ENCODE measurements around the gene TAAR2.
"Not testable (repeated sequence)": the region's sequence is repeated elsewhere in the genome, so short reads cannot be mapped to it uniquely, and the experiment has no call there.

Gene TAAR2

DNA sequence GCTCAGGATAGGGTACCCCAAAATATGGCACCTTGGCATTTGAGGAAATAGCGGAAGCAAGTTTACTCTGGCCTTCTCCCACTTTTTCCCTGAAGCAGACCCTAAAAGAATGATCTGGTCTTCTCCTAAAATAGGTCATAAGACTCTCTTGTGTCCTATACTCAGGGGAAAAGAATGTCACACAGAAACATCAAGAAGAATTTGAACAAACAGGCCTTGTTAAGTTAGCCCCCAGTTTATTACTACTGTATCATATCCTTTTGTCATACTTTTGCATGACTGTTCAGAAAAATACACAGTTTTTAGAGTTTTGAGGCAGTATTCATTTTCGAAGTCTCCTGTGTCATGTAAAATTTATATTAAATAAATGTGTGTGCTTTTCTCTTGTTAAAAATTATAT lies 12.5 kb downstream of the TAAR2 start:
- peaks cover 4% of the 10 kb centered on the region for H3K27me3 ChIP-seq (ENCODE audit: control insufficient read depth, insufficient read depth, low read length)
- no peaks in the 10 kb centered on the region for H3K4me1 ChIP-seq (ENCODE audit: control insufficient read depth, insufficient read depth, low read length)
- H3K36me3 ChIP-seq (ENCODE audit: insufficient read depth, low read length): no peaks in the 10 kb centered on the region
- H3K4me2 ChIP-seq (ENCODE audit: low read length): no peak overlapping the region
- no peaks in the 10 kb centered on the region for H3K9me3 ChIP-seq (replicated peaks; ENCODE audit: low read length)
- no peak overlapping the region for H3K9ac ChIP-seq (ENCODE audit: low read depth, low read length)
- H3K4me3 ChIP-seq (ENCODE audit: low read length): no peak overlapping the region

- no peak overlapping the region for H3K4me2 ChIP-seq (ENCODE audit: low read length)
- no peaks in the 10 kb centered on the region for H3K36me3 ChIP-seq (ENCODE audit: insufficient read depth, low read length)
- H3K4me1 ChIP-seq (ENCODE audit: control insufficient read depth, insufficient read depth, low read length): no peaks in the 10 kb centered on the region
- no peaks in the 10 kb centered on the region for H3K27me3 ChIP-seq (ENCODE audit: control insufficient read depth, insufficient read depth, low read length)
- H3K9me3 ChIP-seq (replicated peaks; ENCODE audit: low read length): no peaks in the 10 kb centered on the region
- H3K4me3 ChIP-seq (ENCODE audit: low read length): no peak overlapping the region
- H3K9ac ChIP-seq (ENCODE audit: low read depth, low read length): no peak overlapping the region
These were observed 16.4 kb downstream of the TAAR2 start for GRCh38 chr6:132607544-132608233.

DNA sequence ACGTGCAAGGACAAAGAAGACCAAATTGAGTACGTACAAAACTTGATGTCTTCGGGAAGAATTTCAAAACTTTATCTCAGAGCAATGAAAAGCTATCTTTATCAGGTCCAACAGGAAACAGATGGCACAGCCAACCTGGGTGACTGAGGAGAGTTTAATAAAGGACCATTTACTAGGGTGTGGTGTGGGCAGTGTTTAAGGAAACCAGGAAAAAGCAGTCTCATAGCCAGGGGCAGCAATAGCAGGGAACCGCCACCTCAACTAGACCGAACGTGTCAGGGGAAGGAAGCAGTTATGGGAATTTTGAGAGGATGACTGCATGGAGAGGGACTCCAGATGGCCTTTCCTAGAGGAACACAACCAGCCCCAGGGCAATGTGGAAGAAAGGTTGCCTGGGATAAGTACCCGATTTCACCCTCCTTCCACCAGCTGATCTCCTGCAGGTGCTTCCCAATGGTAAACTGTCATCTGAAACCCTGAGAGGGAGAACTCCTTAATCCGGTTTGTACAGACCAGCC lies 19.4 kb downstream of the TAAR2 start:
- Histone ChIP-seq H3K4me1 (ENCODE audit: control insufficient read depth, insufficient read depth, low read length) (no peaks in the 10 kb centered on the region), H3K36me3 (ENCODE audit: insufficient read depth, low read length) (no peaks in the 10 kb centered on the region), H3K9me3 (replicated peaks; ENCODE audit: low read length) (no peaks in the 10 kb centered on the region), H3K27me3 (ENCODE audit: control insufficient read depth, insufficient read depth, low read length) (peaks cover 9% of the 10 kb centered on the region), H3K4me2 (ENCODE audit: low read length) (no peak overlapping the region), H3K4me3 (ENCODE audit: low read length) (no peak overlapping the region), H3K9ac (ENCODE audit: low read depth, low read length) (no peak overlapping the region)

DNA sequence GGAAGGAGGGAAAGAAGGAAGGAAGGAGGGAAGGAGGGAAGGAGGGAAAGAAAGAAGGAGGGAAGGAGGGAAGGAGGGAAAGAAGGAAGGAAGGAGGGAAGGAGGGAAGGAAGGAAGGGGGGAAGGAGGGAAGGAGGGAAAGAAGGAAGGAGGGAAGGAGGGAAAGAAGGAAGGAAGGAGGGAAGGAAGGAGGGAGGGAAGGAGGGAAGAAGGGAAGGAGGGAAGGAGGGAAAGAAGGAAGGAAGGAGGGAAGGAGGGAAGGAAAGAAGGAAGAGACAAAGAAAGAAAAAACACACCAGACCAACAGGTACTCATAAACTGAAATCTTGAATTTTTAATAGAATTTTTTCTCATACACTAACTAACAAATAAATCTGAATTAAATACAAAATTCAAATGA lies 23.2 kb downstream of the TAAR2 start:
- not testable (repeated sequence) for H3K9me3 ChIP-seq (replicated peaks; ENCODE audit: low read length); H3K4me2 ChIP-seq (ENCODE audit: low read length); H3K9ac ChIP-seq (ENCODE audit: low read depth, low read length); H3K36me3 ChIP-seq (ENCODE audit: insufficient read depth, low read length); H3K4me1 ChIP-seq (ENCODE audit: control insufficient read depth, insufficient read depth, low read length); H3K4me3 ChIP-seq (ENCODE audit: low read length)
- H3K27me3 ChIP-seq (ENCODE audit: control insufficient read depth, insufficient read depth, low read length): peaks cover 25% of the 10 kb centered on the region

DNA sequence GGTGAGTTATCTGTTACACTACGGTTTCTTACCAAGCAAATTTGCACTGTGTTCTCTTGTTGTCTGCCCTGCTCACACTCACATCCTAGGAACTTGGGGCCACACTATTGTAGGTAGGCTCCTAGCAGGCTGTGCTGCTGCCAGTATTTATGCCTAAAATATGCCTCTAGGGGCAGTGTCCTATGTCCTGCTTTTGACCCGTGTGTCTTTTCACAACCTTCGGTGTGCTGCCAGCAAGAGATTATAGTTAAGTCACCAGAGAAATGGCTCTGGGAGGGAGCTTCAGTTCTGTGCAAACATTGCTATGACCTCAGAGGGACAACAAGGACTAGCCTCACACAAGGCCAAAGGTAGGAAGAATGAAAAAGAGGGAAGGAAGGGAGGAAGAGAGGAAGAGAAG lies 25.6 kb downstream of the TAAR2 start:
- Histone ChIP-seq H3K9ac (ENCODE audit: low read depth, low read length) (no peak overlapping the region), H3K27me3 (ENCODE audit: control insufficient read depth, insufficient read depth, low read length) (peaks cover 28% of the 10 kb centered on the region), H3K4me2 (ENCODE audit: low read length) (no peak overlapping the region), H3K4me1 (ENCODE audit: control insufficient read depth, insufficient read depth, low read length) (no peaks in the 10 kb centered on the region), H3K9me3 (replicated peaks; ENCODE audit: low read length) (no peaks in the 10 kb centered on the region), H3K4me3 (ENCODE audit: low read length) (no peak overlapping the region), H3K36me3 (ENCODE audit: insufficient read depth, low read length) (no peaks in the 10 kb centered on the region)

DNA sequence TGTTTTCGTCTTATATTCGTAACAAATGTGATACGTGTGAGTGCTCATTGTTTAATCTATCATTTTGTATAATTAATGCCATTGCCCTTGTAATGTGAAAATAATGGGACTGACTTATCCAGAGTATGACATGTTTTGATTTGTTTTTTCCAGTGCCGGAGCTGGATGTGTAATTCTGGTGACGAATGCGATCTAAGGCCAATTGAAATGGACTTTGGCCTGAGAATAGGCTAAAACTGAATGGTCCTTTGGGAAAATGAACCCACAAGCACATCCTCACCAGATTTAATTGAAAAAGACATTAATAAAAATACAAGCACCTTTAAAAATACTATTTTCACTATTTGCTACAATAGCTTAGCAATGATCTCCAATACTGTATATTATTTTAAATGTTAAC lies 27.9 kb downstream of the TAAR2 start:
- Histone ChIP-seq H3K4me1 (ENCODE audit: control insufficient read depth, insufficient read depth, low read length) (no peaks in the 10 kb centered on the region), H3K9ac (ENCODE audit: low read depth, low read length) (no peak overlapping the region), H3K36me3 (ENCODE audit: insufficient read depth, low read length) (no peaks in the 10 kb centered on the region), H3K9me3 (replicated peaks; ENCODE audit: low read length) (no peaks in the 10 kb centered on the region), H3K27me3 (ENCODE audit: control insufficient read depth, insufficient read depth, low read length) (peaks cover 40% of the 10 kb centered on the region), H3K4me3 (ENCODE audit: low read length) (no peak overlapping the region), H3K4me2 (ENCODE audit: low read length) (no peak overlapping the region)

DNA sequence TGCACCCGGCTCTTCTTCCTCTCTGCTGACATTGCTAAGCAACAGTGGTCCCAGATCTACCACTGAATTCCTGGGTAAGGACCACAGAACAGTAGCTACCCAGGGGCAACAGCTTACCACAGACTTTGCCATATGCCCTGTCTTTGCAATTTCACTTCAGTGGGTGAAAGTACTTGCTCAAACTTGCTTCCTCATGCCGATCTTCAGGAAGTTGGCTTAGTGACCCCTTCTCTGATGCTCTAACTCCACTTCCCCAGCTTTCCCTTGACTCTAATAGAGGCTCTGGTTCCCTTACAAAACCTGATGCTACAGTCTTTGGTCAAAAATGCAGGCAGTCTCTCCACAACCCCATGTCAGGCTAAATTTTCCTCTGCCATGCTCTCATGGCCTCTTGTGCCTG lies 31.2 kb downstream of the TAAR2 start:
- no peak overlapping the region for H3K4me3 ChIP-seq (ENCODE audit: low read length)
- H3K4me2 ChIP-seq (ENCODE audit: low read length): no peak overlapping the region
- H3K36me3 ChIP-seq (ENCODE audit: insufficient read depth, low read length): no peaks in the 10 kb centered on the region
- H3K4me1 ChIP-seq (ENCODE audit: control insufficient read depth, insufficient read depth, low read length): no peaks in the 10 kb centered on the region
- no peaks in the 10 kb centered on the region for H3K9me3 ChIP-seq (replicated peaks; ENCODE audit: low read length)
- no peak overlapping the region for H3K9ac ChIP-seq (ENCODE audit: low read depth, low read length)
- peaks cover 29% of the 10 kb centered on the region for H3K27me3 ChIP-seq (ENCODE audit: control insufficient read depth, insufficient read depth, low read length)

DNA sequence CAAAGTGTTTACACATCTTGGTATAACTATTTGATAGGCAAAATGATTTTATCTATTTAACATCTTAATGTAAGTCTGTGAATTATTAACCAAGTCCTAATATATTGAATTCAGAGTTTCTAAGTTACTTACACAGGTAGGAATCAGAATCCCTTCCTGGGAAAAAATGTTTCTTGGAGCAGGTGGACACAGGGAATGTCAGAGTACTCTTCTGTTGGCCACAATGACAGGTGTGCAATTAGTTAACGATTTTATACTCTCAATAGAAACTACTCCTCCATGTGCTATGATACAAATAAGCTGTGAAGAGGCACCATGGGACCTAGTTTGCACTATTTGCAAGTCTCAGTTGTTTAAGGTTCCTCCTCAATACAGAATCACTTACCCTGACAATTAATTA lies 33.7 kb downstream of the TAAR2 start:
- no peak overlapping the region for H3K4me2 ChIP-seq (ENCODE audit: low read length)
- H3K36me3 ChIP-seq (ENCODE audit: insufficient read depth, low read length): no peaks in the 10 kb centered on the region
- peaks cover 20% of the 10 kb centered on the region for H3K27me3 ChIP-seq (ENCODE audit: control insufficient read depth, insufficient read depth, low read length)
- H3K9me3 ChIP-seq (replicated peaks; ENCODE audit: low read length): no peaks in the 10 kb centered on the region
- H3K4me3 ChIP-seq (ENCODE audit: low read length): no peak overlapping the region
- no peak overlapping the region for H3K9ac ChIP-seq (ENCODE audit: low read depth, low read length)
- no peaks in the 10 kb centered on the region for H3K4me1 ChIP-seq (ENCODE audit: control insufficient read depth, insufficient read depth, low read length)

- H3K4me3 ChIP-seq (ENCODE audit: low read length): no peak within 1 kb of the TSS
These were observed 34.6 kb downstream of the TAAR2 start, which contains the start of gene TAAR5 for GRCh38 chr6:132589454-132589853. TAAR5 (minus strand) TSS chr6:132589741; CDS start chr6:132589686, 55 bp downstream.

GRCh38 chr6:132587424-132587823 lies 36.7 kb downstream of the TAAR2 start:
- H3K27me3 ChIP-seq (ENCODE audit: control insufficient read depth, insufficient read depth, low read length): peaks cover 34% of the 10 kb centered on the region
- no peaks in the 10 kb centered on the region for H3K36me3 ChIP-seq (ENCODE audit: insufficient read depth, low read length)
- no peak overlapping the region for H3K4me3 ChIP-seq (ENCODE audit: low read length)
- no peaks in the 10 kb centered on the region for H3K4me1 ChIP-seq (ENCODE audit: control insufficient read depth, insufficient read depth, low read length)
- H3K4me2 ChIP-seq (ENCODE audit: low read length): no peak overlapping the region
- no peak overlapping the region for H3K9ac ChIP-seq (ENCODE audit: low read depth, low read length)
- no peaks in the 10 kb centered on the region for H3K9me3 ChIP-seq (replicated peaks; ENCODE audit: low read length)

More at GRCh38 chr6:132589454-132589853, 34.6 kb downstream of the TAAR2 start, which contains the start of gene TAAR5:
- Histone ChIP-seq H3K4me2 (ENCODE audit: low read length) (no peak within 1 kb of the TSS), H3K27me3 (ENCODE audit: control insufficient read depth, insufficient read depth, low read length) (peaks cover 20% of the 10 kb centered on the region), H3K9me3 (replicated peaks; ENCODE audit: low read length) (no peaks in the 10 kb centered on the region), H3K4me1 (ENCODE audit: control insufficient read depth, insufficient read depth, low read length) (no peaks in the 10 kb centered on the region), H3K36me3 (ENCODE audit: insufficient read depth, low read length) (no peaks in the 10 kb centered on the region), H3K9ac (ENCODE audit: low read depth, low read length) (no peak within 1 kb of the TSS)

- Histone ChIP-seq H3K36me3 (ENCODE audit: insufficient read depth, low read length) (no peaks in the 10 kb centered on the region), H3K4me2 (ENCODE audit: low read length) (no peak overlapping the region), H3K9me3 (replicated peaks; ENCODE audit: low read length) (no peaks in the 10 kb centered on the region), H3K4me1 (ENCODE audit: control insufficient read depth, insufficient read depth, low read length) (no peaks in the 10 kb centered on the region), H3K9ac (ENCODE audit: low read depth, low read length) (no peak overlapping the region), H3K4me3 (ENCODE audit: low read length) (no peak overlapping the region), H3K27me3 (ENCODE audit: control insufficient read depth, insufficient read depth, low read length) (peaks cover 35% of the 10 kb centered on the region)
These were observed 39.4 kb downstream of the TAAR2 start for GRCh38 chr6:132584698-132585097.

- Histone ChIP-seq H3K9me3 (replicated peaks; ENCODE audit: low read length) (no peaks in the 10 kb centered on the region), H3K4me1 (ENCODE audit: control insufficient read depth, insufficient read depth, low read length) (no peaks in the 10 kb centered on the region), H3K27me3 (ENCODE audit: control insufficient read depth, insufficient read depth, low read length) (peaks cover 64% of the 10 kb centered on the region), H3K4me2 (ENCODE audit: low read length) (no peak overlapping the region), H3K9ac (ENCODE audit: low read depth, low read length) (no peak overlapping the region), H3K4me3 (ENCODE audit: low read length) (no peak overlapping the region), H3K36me3 (ENCODE audit: insufficient read depth, low read length) (no peaks in the 10 kb centered on the region)
These were observed 52.3 kb downstream of the TAAR2 start for GRCh38 chr6:132571774-132572173.
